Epithelial cell of prostate (primary cell): ENCODE data around the gene ANO8.
A peak's percentile ranks its signal among the peaks of the same experiment; 100 is the strongest.

ENCODE experiments used
- DNase-seq: peaks from one replicate; pipeline ENCODE4 v3.0.0-alpha.2; 2011; ENCODE audit warnings: low read depth, low spot score
- H3K27ac ChIP-seq: fragments of 450-650 bp; 2 replicates; pipeline ENCODE4 v1.5.1; 2017; ENCODE audit warnings: mild to moderate bottlenecking

ANO8 gene

GRCh38 chr19:17348700-17349099 is 14.0 kb upstream of the ANO8 start:
- no peak for DNase-seq
- no peak overlapping the region for H3K27ac ChIP-seq

DNA sequence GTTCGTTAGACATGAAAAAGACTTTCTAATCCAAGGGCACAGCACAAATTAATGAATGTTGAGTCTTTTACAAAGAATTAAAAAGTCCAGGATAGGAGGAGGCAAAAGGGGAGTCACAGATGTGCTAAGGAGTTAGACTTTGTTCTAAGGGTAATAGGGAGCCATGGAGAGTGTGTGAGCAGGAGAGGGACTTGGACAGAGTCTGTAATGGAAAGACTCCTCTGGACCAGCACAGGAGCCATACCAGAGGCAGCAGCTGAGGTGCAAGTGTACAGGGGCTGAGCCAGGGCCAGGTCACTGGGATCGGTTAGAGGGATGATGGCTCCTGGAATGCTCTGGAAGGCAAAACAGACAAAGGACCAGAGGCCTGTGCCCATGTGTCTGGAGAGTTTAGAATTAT is 13.2 kb upstream of the ANO8 start:
- DNase-seq, result no peak
- no peak overlapping the region for H3K27ac ChIP-seq

GRCh38 chr19:17347361-17347760 is 12.7 kb upstream of the ANO8 start:
- no peak for DNase-seq
- no peak overlapping the region for H3K27ac ChIP-seq

DNA sequence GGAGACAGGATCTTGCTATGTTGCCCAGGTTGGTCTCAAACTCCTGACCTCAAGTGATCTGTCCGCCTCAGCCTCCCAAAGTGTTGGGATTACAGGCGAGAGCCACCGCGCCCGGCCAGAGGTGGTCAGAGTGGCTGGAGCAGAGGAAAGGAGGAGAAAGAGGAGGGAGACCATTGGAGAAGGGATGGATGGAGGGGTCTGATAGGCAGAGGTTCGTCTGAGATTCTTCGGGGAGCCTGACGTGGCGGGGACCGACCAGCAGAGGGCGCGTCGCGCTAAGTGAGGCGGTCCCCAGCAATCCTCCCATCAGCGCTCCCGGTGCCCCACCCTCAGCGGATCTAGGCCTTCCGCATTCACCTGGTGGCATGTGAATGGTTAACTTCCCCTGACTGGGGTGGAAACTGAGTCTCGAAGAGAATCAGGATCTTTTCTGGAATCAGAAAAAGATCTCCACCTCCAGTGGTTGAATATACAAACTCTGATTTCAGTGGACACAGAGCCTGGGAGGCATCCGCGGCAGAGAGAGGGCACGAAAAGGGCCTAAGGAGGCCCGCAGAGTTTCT is 11.5 kb upstream of the ANO8 start:
- H3K27ac ChIP-seq, result no peak overlapping the region
- DNase-seq, result no peak

DNA sequence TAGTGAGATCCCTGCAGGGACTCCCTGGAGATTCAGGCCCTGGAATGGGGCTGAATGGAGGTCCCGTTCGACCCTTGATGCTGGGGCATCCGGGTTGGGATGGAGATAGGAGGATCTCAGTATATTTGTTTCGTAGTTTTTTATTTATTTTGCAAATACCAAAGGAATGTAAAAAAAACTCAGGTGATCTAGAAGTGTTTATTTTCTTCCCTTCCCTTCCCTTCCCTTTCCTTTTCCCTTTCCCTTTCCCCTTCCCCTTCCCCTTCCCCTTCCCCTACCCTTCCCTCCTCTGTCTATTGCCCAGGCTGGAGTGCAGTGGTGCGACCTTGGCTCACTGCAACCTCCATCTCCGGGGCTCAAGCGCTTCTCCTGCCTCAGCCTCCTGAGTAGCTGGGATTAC is 7.2 kb upstream of the ANO8 start:
- H3K27ac ChIP-seq, result no peak overlapping the region
- no peak for DNase-seq

DNA sequence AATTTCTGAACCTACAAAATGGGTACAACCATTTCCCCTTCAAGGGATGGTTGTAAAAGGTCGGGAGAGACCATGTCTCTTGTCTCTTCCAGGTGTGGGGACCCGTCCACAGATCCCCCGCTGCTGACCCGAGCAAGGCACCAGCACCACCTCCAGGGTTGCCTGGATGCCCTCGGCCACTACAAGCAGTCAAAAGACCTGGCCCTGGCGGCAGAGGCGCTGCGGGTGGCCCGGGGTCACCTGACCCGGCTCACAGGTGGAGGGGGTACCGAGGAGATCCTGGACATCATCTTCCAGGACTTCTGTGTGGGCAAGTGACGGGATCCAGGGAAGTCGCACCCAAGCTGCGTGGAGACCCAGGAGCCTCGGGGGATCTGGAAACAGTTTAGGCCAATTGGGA is 6.7 kb upstream of the ANO8 start:
- no peak for DNase-seq
- H3K27ac ChIP-seq, result no peak overlapping the region

GRCh38 chr19:17340871-17341357 is 6.3 kb upstream of the ANO8 start:
- no peak overlapping the region for H3K27ac ChIP-seq
- no peak for DNase-seq

DNA sequence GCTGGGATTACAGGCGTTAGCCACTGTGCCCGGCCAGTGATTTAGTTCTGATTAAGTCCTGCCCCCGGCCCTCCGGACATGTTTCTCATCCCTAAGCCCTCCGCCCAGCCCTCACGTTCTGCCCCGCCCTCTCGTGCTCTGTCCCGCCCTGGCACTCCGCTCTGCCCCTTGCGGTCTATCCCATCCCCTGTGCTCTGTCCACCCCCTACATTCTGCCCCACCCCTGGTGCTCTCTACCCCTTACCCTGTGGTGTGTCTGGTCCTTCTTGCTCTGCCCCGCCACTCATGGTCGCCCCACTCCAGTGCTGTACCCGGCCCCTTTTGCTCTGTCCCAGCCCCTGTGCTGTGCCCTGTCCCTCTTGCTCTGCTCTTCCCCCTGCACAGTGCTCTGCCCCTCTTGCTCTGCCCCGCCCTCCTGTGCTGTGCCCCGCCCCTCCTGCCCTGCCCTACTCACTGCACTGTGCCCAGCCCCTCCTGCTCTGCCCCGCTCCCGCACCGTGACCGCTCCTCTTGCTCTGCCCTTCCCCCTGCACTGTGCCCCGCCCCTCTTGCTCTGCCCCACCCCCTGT is 5.7 kb upstream of the ANO8 start:
- DNase-seq, result no peak
- H3K27ac ChIP-seq, result no peak overlapping the region

GRCh38 chr19:17339088-17339741 is 4.6 kb upstream of the ANO8 start:
- DNase-seq, result no peak
- H3K27ac ChIP-seq, result no peak overlapping the region

DNA sequence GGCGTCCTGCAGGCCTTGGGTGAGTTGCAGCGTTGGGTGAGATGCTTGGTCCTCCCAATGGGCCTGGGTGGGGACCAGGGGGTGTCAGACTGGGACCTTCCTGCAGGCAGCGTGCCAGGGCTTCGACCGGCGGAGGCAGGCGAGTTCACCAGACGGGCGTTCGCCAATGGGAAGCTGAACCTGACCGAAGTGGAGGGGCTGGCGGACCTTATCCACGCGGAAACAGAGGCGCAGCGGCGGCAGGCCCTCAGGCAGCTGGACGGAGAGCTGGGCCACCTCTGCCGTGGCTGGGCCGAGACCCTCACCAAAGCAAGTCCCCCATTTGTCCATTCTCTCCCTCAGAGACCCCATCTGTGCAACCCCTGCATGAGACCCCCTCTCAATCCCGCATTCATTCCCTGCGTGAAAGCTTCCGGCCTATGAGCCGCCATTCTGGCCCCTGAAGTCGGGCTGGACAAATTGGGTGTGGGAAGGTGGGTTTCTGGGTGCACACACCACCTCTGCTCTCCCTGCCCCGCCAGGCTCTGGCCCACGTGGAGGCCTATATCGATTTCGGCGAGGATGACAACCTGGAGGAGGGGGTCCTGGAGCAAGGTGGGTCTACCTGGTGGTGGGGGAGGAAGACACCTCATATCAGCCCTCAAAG is 3.9 kb upstream of the ANO8 start:
- H3K27ac ChIP-seq, result no peak overlapping the region
- no peak for DNase-seq

DNA sequence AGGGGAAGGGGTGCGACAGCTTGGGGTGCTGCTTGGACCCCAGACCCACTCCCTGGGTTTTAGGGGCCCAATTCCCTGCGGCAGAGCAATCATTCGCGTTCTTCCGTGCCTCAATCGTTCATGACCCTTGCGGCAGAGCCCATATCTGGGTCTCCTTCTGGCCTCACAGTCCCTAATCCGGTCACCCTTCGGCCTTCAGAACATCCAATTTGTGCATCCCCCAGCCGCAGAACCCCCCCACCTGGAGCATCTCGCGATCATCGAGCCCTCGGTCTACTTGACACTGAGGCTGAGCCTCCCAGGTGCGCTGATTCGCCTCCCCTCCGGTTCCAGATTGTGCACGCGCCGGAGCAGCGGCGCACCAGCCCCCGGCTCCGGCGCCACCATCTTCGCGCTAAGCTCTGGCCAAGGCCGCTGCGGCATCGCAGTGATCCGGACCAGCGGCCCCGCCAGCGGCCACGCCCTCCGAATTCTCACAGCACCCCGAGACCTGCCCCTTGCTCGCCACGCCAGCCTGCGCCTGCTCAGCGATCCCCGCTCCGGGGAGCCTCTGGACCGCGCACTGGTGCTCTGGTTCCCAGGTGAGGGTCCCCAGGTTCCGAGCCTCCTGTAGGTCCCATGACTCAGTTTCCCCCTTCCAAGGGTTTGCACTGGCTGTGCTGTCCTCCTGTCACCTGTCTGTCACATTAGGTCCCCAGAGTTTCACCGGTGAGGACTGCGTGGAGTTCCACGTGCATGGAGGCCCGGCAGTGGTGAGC is 3.2 kb upstream of the ANO8 start:
- peak overlapping the region; percentile 95 for H3K27ac ChIP-seq
- DNase-seq, result no peak

DNA sequence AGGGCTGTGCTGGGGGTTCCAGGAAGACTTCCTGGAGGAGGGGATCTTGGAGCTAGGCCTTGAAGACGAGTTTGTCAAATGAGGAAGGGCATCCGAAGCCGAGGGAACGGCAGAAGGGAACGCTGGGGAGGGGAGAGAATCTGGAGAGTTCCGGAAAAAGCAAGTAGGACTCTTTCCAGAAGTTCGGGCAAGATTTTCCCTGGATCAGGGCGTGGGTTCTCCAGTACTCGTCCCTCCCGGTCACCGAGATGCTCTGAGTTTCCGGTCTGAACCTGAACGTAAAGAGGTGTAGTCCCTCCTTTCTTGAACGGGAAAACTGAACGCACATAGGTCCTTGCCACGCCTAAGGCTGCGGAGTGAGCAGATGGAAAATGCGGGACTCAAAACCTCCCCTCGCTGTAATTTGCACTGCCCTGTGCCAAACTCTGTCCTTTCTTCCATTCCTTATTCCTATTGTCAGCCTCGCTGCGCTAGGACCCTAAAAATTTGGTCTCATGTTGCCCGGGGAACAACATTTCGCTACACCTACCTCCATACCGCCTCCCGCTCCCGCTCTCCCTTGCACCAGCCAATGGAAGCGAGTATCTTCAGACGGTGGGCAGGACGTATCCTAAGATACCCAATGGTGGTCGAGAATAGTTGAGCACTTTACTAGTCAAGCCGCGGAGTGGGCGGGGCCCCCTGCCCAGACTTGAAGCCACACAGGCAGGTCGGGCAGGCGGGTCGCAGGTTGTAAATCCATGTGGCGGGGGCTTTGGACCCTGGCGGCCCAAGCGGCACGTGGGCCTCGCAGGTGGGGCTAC is 2.4 kb upstream of the ANO8 start, which contains the start of gene GTPBP3:
Gene GTPBP3, plus strand, starts transcription at position 682 of the 803 bp plus-strand sequence. Its CDS starts 59 bp downstream, at position 741.
- peak; percentile 95 for DNase-seq
- peak within 1 kb of the TSS; percentile 95 for H3K27ac ChIP-seq

- no peak for DNase-seq
- peak overlapping the region; percentile 95 for H3K27ac ChIP-seq
Observed at GRCh38 chr19:17335575-17335974, 920 bp upstream of the ANO8 start.

GRCh38 chr19:17333611-17334413 is 843 bp downstream of the ANO8 start:
- H3K27ac ChIP-seq, result peak overlapping the region; percentile 95
- peak; percentile 48 for DNase-seq

DNA sequence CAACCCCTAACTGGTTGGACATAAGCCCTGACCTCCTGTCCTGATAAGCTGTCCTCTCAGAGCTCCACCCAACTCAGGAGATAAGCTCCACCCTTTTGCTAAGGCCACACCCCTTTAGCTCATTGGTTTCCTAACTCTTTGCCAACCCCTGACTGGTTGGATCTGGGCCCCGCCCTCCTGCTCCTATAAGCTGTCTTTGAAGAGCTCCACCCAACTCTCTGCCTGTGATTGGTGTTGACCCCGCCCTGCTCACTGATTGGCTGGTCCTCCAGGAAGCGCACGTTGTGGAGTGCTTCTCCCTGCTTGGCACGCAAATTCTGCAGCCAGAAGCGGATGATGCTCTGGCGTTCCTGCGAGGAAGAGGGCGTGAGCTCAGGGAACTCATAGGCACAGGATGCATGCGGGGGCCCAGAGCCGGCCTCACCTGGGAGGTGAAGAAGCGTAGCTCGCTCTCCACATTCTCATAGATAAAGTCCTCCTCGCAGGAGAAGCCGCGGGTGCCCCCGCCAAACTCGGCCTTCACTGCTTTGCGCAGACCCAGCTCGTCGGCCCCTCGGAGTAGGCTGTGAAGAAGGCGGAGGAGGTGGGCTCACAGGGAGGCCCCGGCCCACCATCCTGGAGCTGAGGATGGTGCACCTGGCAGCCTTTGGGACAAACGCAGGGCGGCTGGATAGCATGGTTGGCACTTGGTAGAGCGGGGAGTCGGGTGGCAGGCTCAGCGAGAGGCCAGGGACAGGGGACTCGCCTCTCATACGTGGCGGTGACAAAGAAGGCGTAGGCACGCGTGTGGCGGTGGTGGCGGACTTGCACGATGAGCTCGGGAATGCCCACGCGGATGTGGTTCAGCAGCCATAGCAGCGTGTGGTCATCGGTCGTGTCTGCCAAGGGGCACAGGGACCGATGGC is 1.7 kb downstream of the ANO8 start:
- no peak for DNase-seq
- no peak overlapping the region for H3K27ac ChIP-seq

DNA sequence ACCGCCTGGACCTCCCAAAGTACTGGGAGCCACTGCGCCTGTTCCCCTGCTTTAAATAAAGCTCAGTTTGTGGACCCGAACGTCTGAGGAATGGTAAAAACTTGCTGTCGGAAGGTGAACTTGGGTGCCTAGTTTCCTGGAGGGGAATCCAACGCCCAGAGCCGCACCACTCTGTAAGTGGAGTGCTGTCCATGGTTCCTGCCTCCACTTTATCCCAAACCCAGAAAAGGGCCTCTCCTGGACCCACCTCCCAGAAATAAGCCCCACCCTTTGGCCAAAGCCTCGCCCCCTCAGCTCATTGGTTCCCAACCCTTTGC is 2.3 kb downstream of the ANO8 start:
- DNase-seq, result no peak
- H3K27ac ChIP-seq, result no peak overlapping the region

GRCh38 chr19:17331045-17331558 is 3.6 kb downstream of the ANO8 start:
- no peak for DNase-seq
- no peak overlapping the region for H3K27ac ChIP-seq
